ENCODE data around the gene ZNF398.

- TF ChIP-seq CTCF (IDR thresholded peaks at IDR 0.05 in 4 of 5, conservative IDR thresholded peaks at IDR 0.05 in 1 of 5), result no peak
- TF ChIP-seq POLR2A (IDR thresholded peaks at IDR 0.05), result no peak
Measured at GRCh38 chr7:149145031-149145845, 2.0 kb upstream of the ZNF398 start.

All from gastrocnemius medialis (tissue), 4 donors.